ENCODE results near the gene STK10. TPM values are rescaled to one million over a fixed set of nuclear protein-coding genes. Genes with fewer than 3 reads are reported as not detected.

STK10 gene
- polyA plus RNA-seq, 1 of the 3 experiments (the other 2 are of a cell fraction), result 11.0 TPM

- Histone ChIP-seq H3K9ac (no peak overlapping the region), H3K79me2 (ENCODE audit: insufficient read depth) (peaks cover 100% of the 10 kb centered on the region), H3K27me3 (ENCODE audit: insufficient read depth) (no peaks in the 10 kb centered on the region), H3K36me3 (replicated peaks in 1 of 2; ENCODE audit: control insufficient read depth in 1 of 2, insufficient read depth in 2 of 2, low read length in 1 of 2) (peaks cover 11 to 12% of the 10 kb centered on the region in 2 experiments), H3K4me2 (no peak overlapping the region), H3F3A (replicated peaks; ENCODE audit: insufficient read depth) (peaks cover 6% of the 10 kb centered on the region), H2AFZ (ENCODE audit: low read depth) (no peak overlapping the region), H3K9me2 (no peaks in the 10 kb centered on the region), H3K4me3 (ENCODE audit: low read depth in 2 of 2, low read length in 1 of 2) (no peak overlapping the region), H3K4me1 (ENCODE audit: control insufficient read depth in 1 of 2, insufficient read depth in 2 of 2, low read depth in 1 of 2, low read length in 1 of 2) (peaks cover 11 to 13% of the 10 kb centered on the region in 2 experiments), H3K27ac (ENCODE audit: low read depth in 2 of 2, low read length in 1 of 2) (no peak overlapping the region), H3K9me3 (no peaks in the 10 kb centered on the region), H4K20me1 (ENCODE audit: insufficient read depth) (peaks cover 97% of the 10 kb centered on the region)
- DNase-seq, result no peak
- POLR2A ChIA-PET, result interaction anchor here (0.6 kb wide), 1 partner anchor 190 kb away, joined by 4 read pairs; no protein-coding TSS in a partner anchor
- 94% methylated on average over 2 of the region's 2 CpGs for WGBS (ENCODE audit: low lambda C conversion rate)
- CTCF ChIA-PET, result interaction anchor here (1.0 to 1.9 kb wide), 2 partner anchors 87 to 581 kb away, joined by 4 to 6 read pairs; no protein-coding TSS in a partner anchor
- no peak for TF ChIP-seq MAX (IDR thresholded peaks at IDR 0.05; ENCODE audit: low read depth)
- TF ChIP-seq MXI1 (IDR thresholded peaks at IDR 0.05; ENCODE audit: low read depth, low read length), result no peak
- no peak for TF ChIP-seq SMC3 (IDR thresholded peaks at IDR 0.05; ENCODE audit: low read depth, low read length)
- TF ChIP-seq FOSL2 (IDR thresholded peaks at IDR 0.05; ENCODE audit: borderline replicate concordance, low read depth), result no peak
Measured at GRCh38 chr5:171999100-171999499, 188.9 kb downstream of the STK10 start.

- no peak overlapping the region for H3K4me2 ChIP-seq
- WGBS (ENCODE audit: low lambda C conversion rate), result 88% methylated on average over 3 of the region's 3 CpGs
- peaks cover 100% of the 10 kb centered on the region for H3K79me2 ChIP-seq (ENCODE audit: insufficient read depth)
- H3K9me3 ChIP-seq, result no peaks in the 10 kb centered on the region
- peaks cover 87% of the 10 kb centered on the region for H4K20me1 ChIP-seq (ENCODE audit: insufficient read depth)
- H3K36me3 ChIP-seq (replicated peaks in 1 of 2; ENCODE audit: control insufficient read depth in 1 of 2, insufficient read depth in 2 of 2, low read length in 1 of 2), result peaks cover 15 to 22% of the 10 kb centered on the region in 2 experiments
- H3K9me2 ChIP-seq, result no peaks in the 10 kb centered on the region
- no peak overlapping the region for H3K4me3 ChIP-seq (ENCODE audit: low read depth in 2 of 2, low read length in 1 of 2)
- no peak overlapping the region for H3K9ac ChIP-seq
- no peaks in the 10 kb centered on the region for H3K27me3 ChIP-seq (ENCODE audit: insufficient read depth)
- H3K27ac ChIP-seq (ENCODE audit: low read depth in 2 of 2, low read length in 1 of 2), result no peak overlapping the region
- ChIA-PET CTCF (interaction anchor here (0.6 to 1.9 kb wide), 5 partner anchors 9 to 579 kb away, joined by 3 to 6 read pairs (median 3); no protein-coding TSS in a partner anchor), POLR2A (no interaction called here)
- H2AFZ ChIP-seq (ENCODE audit: low read depth), result no peak overlapping the region
- no peaks in the 10 kb centered on the region for H3F3A ChIP-seq (replicated peaks; ENCODE audit: insufficient read depth)
- DNase-seq, result no peak
- no peaks in the 10 kb centered on the region; a peak in 1 of 4 replicates for H3K4me1 ChIP-seq (ENCODE audit: control insufficient read depth in 1 of 2, insufficient read depth in 2 of 2, low read depth in 1 of 2, low read length in 1 of 2)
- TF ChIP-seq TAF1 (IDR thresholded peaks at IDR 0.05; ENCODE audit: borderline replicate concordance, low read depth, low read length) (no peak), REST (IDR thresholded peaks at IDR 0.05; ENCODE audit: low read depth, low read length) (no peak), GATA2 (CRISPR knock-in tag; IDR thresholded peaks at IDR 0.05) (no peak), SIN3A (IDR thresholded peaks at IDR 0.05; ENCODE audit: borderline replicate concordance, low read depth, low read length) (no peak), ZBTB33 (IDR thresholded peaks at IDR 0.05; ENCODE audit: borderline replicate concordance, low read depth) (no peak), GABPA (IDR thresholded peaks at IDR 0.05; ENCODE audit: low read depth) (no peak), NFIC (IDR thresholded peaks at IDR 0.05; ENCODE audit: borderline replicate concordance) (no peak), EZH2phosphoT487 (IDR thresholded peaks at IDR 0.05; ENCODE audit: borderline replicate concordance, low read depth) (no peak), YY1 (IDR thresholded peaks at IDR 0.05; ENCODE audit: low read depth) (no peak), RFX5 (IDR thresholded peaks at IDR 0.05; ENCODE audit: low read length) (no peak), NRF1 (IDR thresholded peaks at IDR 0.05; ENCODE audit: low read depth, low read length) (no peak), TEAD4 (IDR thresholded peaks at IDR 0.05; ENCODE audit: borderline replicate concordance, insufficient read depth) (no peak), IRF3 (IDR thresholded peaks at IDR 0.05; ENCODE audit: low read depth, low read length) (no peak), CTCF (IDR thresholded peaks at IDR 0.05) (no peak), ELF1 (IDR thresholded peaks at IDR 0.05) (no peak)
Measured at GRCh38 chr5:171997011-171997410, 191.0 kb downstream of the STK10 start.
